ENCODE measurements around the gene PLA2G6. TPM values are rescaled to one million over a fixed set of nuclear protein-coding genes. Genes with fewer than 3 reads are reported as not detected.

Gene PLA2G6
- 2.5 and 11.9 TPM in 2 replicates for total RNA-seq

GRCh38 chr22:38181453-38182200 lies at the start of gene PLA2G6:
TSS of gene PLA2G6 (minus strand) at chr22:38181830. CDS start at chr22:38169426, 12,404 bp downstream.

GRCh38 chr22:38201711-38202436 lies 20.2 kb upstream of the PLA2G6 start, which contains the start of gene MAFF:
TSS of gene MAFF (plus strand) at chr22:38201994. CDS start at chr22:38213854, 11,860 bp downstream.

GRCh38 chr22:38110008-38110862 lies 71.4 kb downstream of the PLA2G6 start, which contains the start of gene BAIAP2L2:
TSS of gene BAIAP2L2 (minus strand) at chr22:38110684. CDS start at chr22:38110525, 159 bp downstream.

GRCh38 chr22:38083931-38084631 lies 97.5 kb downstream of the PLA2G6 start, which contains the start of gene SLC16A8:
TSS of gene SLC16A8 (minus strand) at chr22:38084184. CDS start at chr22:38082873, 1,311 bp downstream.

Other genes with a start within 250 kb of the PLA2G6 start
- gene C22orf23, start 228.2 kb downstream of the PLA2G6 start, total RNA-seq: 0.44 TPM in 1 of 2 replicates, not detected in the other
- 107 and 108 TPM in 2 replicates for gene POLR2F, start 228.1 kb downstream of the PLA2G6 start, total RNA-seq
- gene SOX10, start 197.3 kb downstream of the PLA2G6 start, total RNA-seq: not detected in 2 replicates
- gene PICK1, start 124.4 kb downstream of the PLA2G6 start, total RNA-seq: 12.8 and 17.2 TPM in 2 replicates
- not detected in 2 replicates for gene SLC16A8, start 97.6 kb downstream of the PLA2G6 start, total RNA-seq
- gene BAIAP2L2, start 71.1 kb downstream of the PLA2G6 start, total RNA-seq: 0.07 and 0.54 TPM in 2 replicates
- 65.2 and 94.1 TPM in 2 replicates for gene MAFF, start 20.2 kb upstream of the PLA2G6 start, total RNA-seq
- 64.6 and 65.5 TPM in 2 replicates for gene TMEM184B, start 91.2 kb upstream of the PLA2G6 start, total RNA-seq
- gene CSNK1E, start 135.6 kb upstream of the PLA2G6 start, total RNA-seq: 95.7 and 133 TPM in 2 replicates